Stimulated activated memory B cell treated with anti-CD40 and anti-IgM and Interleukin-4, amounts not matched to agents 10 μg/mL and 1 μg/mL and 100 μg/mL, for 72 hours (primary cell): ENCODE results near the gene ASPN.
A peak's percentile ranks its signal among the peaks of the same experiment; 100 is the strongest.

ENCODE experiments used
- ATAC-seq: fragments of 150-1000 bp; cut with Tn5 transposase; 2 replicates; pipeline ENCODE4 v1.10.0; 2021
- H3K27ac Mint-ChIP-seq: one replicate; pipeline ENCODE4 v1.8.0; 2022; ENCODE audit warnings: mild to moderate bottlenecking, mixed read lengths
- H3K27me3 Mint-ChIP-seq: one replicate; pipeline ENCODE4 v1.8.0; 2022; ENCODE audit warnings: mixed read lengths
- H3K36me3 Mint-ChIP-seq: one replicate; pipeline ENCODE4 v1.8.0; 2022; ENCODE audit warnings: mixed read lengths
- H3K4me1 Mint-ChIP-seq: one replicate; pipeline ENCODE4 v1.8.0; 2022; ENCODE audit warnings: mixed read lengths
- H3K4me3 Mint-ChIP-seq: one replicate; pipeline ENCODE4 v1.8.0; 2022; ENCODE audit warnings: mild to moderate bottlenecking, moderate library complexity, mixed read lengths
- H3K9me3 Mint-ChIP-seq: one replicate; pipeline ENCODE4 v1.8.0; 2022; ENCODE audit warnings: mixed read lengths

ASPN gene

GRCh38 chr9:92482329-92482728 is at the start of gene ASPN:
TSS of gene ASPN (minus strand) at chr9:92482506.
- H3K27me3 Mint-ChIP-seq, result no peaks in the 10 kb centered on the region
- H3K9me3 Mint-ChIP-seq, result no peaks in the 10 kb centered on the region
- H3K27ac Mint-ChIP-seq, result no peak within 1 kb of the TSS
- no peak within 1 kb of the TSS for H3K4me3 Mint-ChIP-seq
- ATAC-seq, result no peak
- H3K36me3 Mint-ChIP-seq, result no peaks in the 10 kb centered on the region
- H3K4me1 Mint-ChIP-seq, result peaks cover 8% of the 10 kb centered on the region

DNA sequence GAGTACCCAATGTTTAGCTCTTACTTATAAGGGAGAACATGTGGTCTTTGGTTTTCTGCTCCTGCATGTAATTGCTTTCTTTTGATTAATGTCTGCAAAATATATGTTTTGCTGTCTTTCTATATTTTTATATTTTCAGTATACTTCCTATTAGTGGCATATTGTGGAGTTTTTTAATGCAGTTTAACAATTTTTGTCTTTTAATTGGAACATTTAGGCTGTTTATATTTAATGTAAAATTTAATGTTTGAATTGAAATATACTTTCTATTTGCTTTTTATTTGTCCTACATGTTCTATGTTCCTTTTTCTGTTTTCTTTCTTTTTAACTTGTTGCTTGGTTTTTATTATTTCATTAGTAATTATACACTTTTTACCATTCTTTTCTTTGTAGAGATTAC is 48.6 kb upstream of the ASPN start:
- H3K27me3 Mint-ChIP-seq, result no peaks in the 10 kb centered on the region
- ATAC-seq, result no peak

GRCh38 chr9:92529124-92529523 is 46.8 kb upstream of the ASPN start:
- H3K27me3 Mint-ChIP-seq, result no peaks in the 10 kb centered on the region
- no peak overlapping the region for H3K4me3 Mint-ChIP-seq
- no peak for ATAC-seq
- no peak overlapping the region for H3K27ac Mint-ChIP-seq
- peaks cover 10% of the 10 kb centered on the region for H3K9me3 Mint-ChIP-seq
- peaks cover 12% of the 10 kb centered on the region for H3K36me3 Mint-ChIP-seq
- H3K4me1 Mint-ChIP-seq, result peaks cover 4% of the 10 kb centered on the region

More for the DNA sequence above, 48.6 kb upstream of the ASPN start:
- peaks cover 12% of the 10 kb centered on the region for H3K36me3 Mint-ChIP-seq
- H3K4me1 Mint-ChIP-seq, result peaks cover 15% of the 10 kb centered on the region
- no peak overlapping the region for H3K4me3 Mint-ChIP-seq
- no peak overlapping the region for H3K27ac Mint-ChIP-seq
- H3K9me3 Mint-ChIP-seq, result peaks cover 10% of the 10 kb centered on the region

DNA sequence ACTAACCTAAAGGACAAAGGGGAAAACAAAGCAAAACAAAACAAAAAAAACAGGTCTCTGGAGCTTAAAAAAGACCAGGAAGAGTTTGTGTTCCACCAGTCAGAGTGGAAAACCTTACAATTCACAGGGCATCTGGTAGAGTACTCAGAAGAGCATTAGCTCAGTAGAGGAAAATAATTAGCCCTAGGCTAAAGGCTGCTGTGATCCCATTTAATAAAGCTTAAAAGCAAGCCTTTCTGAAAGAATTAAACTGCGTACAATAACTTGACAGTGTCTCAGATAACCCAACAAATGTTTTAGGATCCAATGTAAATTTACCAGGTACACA is 46.2 kb upstream of the ASPN start:
- H3K4me3 Mint-ChIP-seq, result no peak overlapping the region
- no peak overlapping the region for H3K27ac Mint-ChIP-seq
- H3K4me1 Mint-ChIP-seq, result no peaks in the 10 kb centered on the region
- peaks cover 10% of the 10 kb centered on the region for H3K9me3 Mint-ChIP-seq
- no peaks in the 10 kb centered on the region for H3K27me3 Mint-ChIP-seq
- no peak for ATAC-seq
- peaks cover 12% of the 10 kb centered on the region for H3K36me3 Mint-ChIP-seq

GRCh38 chr9:92527832-92528521 is 45.7 kb upstream of the ASPN start:
- H3K27ac Mint-ChIP-seq, result no peak overlapping the region
- H3K9me3 Mint-ChIP-seq, result peaks cover 7% of the 10 kb centered on the region
- no peak for ATAC-seq
- no peaks in the 10 kb centered on the region for H3K27me3 Mint-ChIP-seq
- no peaks in the 10 kb centered on the region for H3K4me1 Mint-ChIP-seq
- H3K4me3 Mint-ChIP-seq, result no peak overlapping the region
- H3K36me3 Mint-ChIP-seq, result peaks cover 7% of the 10 kb centered on the region

DNA sequence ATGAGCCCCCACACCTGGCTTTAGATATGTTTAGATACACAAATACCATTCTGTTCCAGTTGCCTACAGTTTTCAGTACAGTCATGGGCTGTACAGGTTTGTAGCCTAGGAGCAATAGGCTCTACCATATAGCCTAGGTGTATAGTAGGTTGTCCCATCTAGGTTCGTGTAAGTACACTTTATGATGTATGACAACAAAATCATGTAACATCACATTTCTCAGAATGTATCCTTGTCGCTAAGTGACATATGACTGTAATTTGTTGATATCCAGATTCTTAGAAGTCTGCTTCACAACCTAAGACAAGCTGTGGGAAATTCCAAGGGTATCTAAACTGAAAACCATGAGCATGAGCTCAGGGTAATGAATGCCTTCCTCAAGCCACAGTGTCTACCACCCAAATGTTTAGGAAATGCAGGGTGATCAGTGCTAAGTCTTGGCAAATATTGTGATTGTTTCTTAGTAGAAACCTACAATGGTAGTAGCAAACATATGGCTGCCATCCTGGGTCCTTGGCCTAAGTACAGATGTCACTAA is 45.1 kb upstream of the ASPN start:
- H3K27me3 Mint-ChIP-seq, result no peaks in the 10 kb centered on the region
- no peaks in the 10 kb centered on the region for H3K4me1 Mint-ChIP-seq
- H3K4me3 Mint-ChIP-seq, result no peak overlapping the region
- peaks cover 6% of the 10 kb centered on the region for H3K9me3 Mint-ChIP-seq
- no peak overlapping the region for H3K27ac Mint-ChIP-seq
- H3K36me3 Mint-ChIP-seq, result peaks cover 4% of the 10 kb centered on the region
- ATAC-seq, result no peak

- Mint-ChIP-seq H3K4me1 (no peaks in the 10 kb centered on the region), H3K36me3 (no peaks in the 10 kb centered on the region), H3K9me3 (no peaks in the 10 kb centered on the region), H3K4me3 (no peak overlapping the region), H3K27me3 (no peaks in the 10 kb centered on the region), H3K27ac (no peak overlapping the region)
- no peak for ATAC-seq
Observed at GRCh38 chr9:92525306-92525705, 43.0 kb upstream of the ASPN start.

- Mint-ChIP-seq H3K4me1 (no peaks in the 10 kb centered on the region), H3K36me3 (no peaks in the 10 kb centered on the region), H3K4me3 (no peak overlapping the region), H3K9me3 (no peaks in the 10 kb centered on the region), H3K27me3 (no peaks in the 10 kb centered on the region), H3K27ac (no peak overlapping the region)
- no peak for ATAC-seq
Observed at GRCh38 chr9:92524881-92525280, 42.6 kb upstream of the ASPN start.

DNA sequence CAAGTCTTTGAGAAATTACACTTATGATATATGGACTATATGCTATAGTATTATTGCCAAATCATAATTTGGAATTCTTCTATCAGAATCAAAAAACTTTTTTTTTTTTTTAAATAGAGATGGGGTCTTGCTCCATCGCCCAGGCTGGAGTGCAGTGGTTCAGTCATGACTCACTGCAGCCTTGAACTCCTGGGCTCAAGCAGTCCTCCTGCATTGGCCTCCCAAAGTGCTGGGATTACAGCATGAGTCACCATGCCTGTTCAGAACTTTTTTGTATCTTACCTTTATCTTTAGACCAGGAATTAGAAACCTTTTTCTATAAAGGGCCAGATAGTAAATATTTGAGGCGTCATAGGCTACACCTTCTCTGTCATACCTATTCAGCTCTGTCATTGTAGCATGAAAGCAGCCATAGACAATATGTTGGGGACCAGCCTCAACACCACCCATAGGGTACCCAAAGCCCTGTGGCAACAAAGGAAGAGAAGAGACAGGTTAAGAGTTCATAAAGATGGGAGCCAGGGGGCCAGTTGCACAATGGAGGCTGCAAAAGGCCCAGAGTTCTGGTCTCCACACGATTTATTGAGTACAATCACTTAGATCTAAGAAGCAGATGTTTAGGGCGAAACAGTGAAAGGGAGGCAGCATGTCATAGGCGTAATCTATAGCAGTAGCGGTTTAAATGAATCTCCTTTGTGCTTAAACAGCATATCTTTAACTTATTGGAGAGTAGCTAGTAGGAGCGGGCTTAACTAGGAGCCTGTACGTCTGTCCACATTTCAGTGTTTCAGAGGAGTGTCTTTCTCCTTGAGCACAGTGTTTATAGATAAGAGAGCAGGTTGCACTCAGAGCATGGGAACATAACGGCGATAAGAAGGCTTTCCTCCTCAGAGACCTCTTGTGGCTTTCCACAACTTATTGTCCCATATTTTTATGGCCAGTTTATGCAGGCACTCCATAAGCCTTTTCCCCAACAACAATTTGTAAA is 41.0 kb upstream of the ASPN start:
- H3K27ac Mint-ChIP-seq, result no peak overlapping the region
- H3K36me3 Mint-ChIP-seq, result no peaks in the 10 kb centered on the region
- H3K4me1 Mint-ChIP-seq, result no peaks in the 10 kb centered on the region
- no peaks in the 10 kb centered on the region for H3K9me3 Mint-ChIP-seq
- no peak for ATAC-seq
- H3K27me3 Mint-ChIP-seq, result no peaks in the 10 kb centered on the region
- H3K4me3 Mint-ChIP-seq, result no peak overlapping the region

GRCh38 chr9:92520837-92521236 is 38.5 kb upstream of the ASPN start:
- no peak overlapping the region for H3K27ac Mint-ChIP-seq
- no peaks in the 10 kb centered on the region for H3K36me3 Mint-ChIP-seq
- no peaks in the 10 kb centered on the region for H3K9me3 Mint-ChIP-seq
- no peaks in the 10 kb centered on the region for H3K27me3 Mint-ChIP-seq
- no peaks in the 10 kb centered on the region for H3K4me1 Mint-ChIP-seq
- no peak overlapping the region for H3K4me3 Mint-ChIP-seq
- ATAC-seq, result no peak

- H3K4me3 Mint-ChIP-seq, result no peak overlapping the region
- no peak overlapping the region for H3K27ac Mint-ChIP-seq
- no peaks in the 10 kb centered on the region for H3K27me3 Mint-ChIP-seq
- no peaks in the 10 kb centered on the region for H3K36me3 Mint-ChIP-seq
- no peak for ATAC-seq
- H3K4me1 Mint-ChIP-seq, result no peaks in the 10 kb centered on the region
- H3K9me3 Mint-ChIP-seq, result no peaks in the 10 kb centered on the region
Observed at GRCh38 chr9:92518199-92518598, 35.9 kb upstream of the ASPN start.

DNA sequence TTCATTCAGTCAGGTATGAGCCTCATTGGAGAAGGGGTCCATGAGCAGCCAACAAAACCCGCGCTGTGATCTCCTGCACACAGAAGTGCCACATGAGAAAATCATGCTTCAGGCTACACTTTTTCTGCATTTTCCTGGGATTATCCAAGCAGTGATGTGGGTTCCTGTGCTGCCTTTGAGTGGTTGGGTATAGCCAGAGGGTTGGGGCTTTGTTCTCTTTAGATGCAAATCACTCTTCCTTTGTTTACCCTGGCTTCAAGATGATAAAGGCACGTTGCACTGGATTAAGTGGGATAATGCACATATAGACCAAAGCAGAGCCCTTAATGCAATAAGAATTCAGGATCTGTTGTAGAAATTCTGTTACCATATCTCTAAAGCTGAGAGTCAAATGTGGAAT is 34.7 kb upstream of the ASPN start:
- Mint-ChIP-seq H3K27ac (no peak overlapping the region), H3K36me3 (no peaks in the 10 kb centered on the region), H3K9me3 (no peaks in the 10 kb centered on the region), H3K4me3 (no peak overlapping the region), H3K4me1 (peaks cover 4% of the 10 kb centered on the region), H3K27me3 (no peaks in the 10 kb centered on the region)
- no peak for ATAC-seq

GRCh38 chr9:92516521-92516920 is 34.2 kb upstream of the ASPN start:
- H3K4me3 Mint-ChIP-seq, result no peak overlapping the region
- ATAC-seq, result no peak
- no peaks in the 10 kb centered on the region for H3K9me3 Mint-ChIP-seq
- H3K27me3 Mint-ChIP-seq, result no peaks in the 10 kb centered on the region
- no peak overlapping the region for H3K27ac Mint-ChIP-seq
- peaks cover 6% of the 10 kb centered on the region for H3K4me1 Mint-ChIP-seq
- H3K36me3 Mint-ChIP-seq, result no peaks in the 10 kb centered on the region

DNA sequence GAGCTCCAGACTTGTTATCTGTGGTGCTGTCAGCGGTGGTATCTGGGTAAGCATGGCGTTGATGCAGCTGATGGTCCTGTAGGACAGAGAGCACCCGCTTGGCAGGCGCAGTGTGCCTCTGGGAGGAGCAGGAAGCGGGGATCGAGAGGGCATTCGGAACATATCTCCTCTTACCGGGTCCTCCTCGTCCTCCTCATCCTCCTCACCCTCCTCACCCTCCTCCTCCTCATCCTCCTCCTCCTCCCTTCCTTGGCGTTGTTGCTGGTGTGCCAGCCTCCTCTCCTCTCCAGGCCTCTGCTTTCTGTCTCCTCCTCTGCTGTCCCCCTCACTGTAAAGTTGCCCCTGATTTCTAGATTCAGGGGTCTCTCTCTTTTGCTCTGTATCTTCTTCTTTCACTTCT is 32.3 kb upstream of the ASPN start:
- H3K4me1 Mint-ChIP-seq, result peaks cover 17% of the 10 kb centered on the region
- H3K36me3 Mint-ChIP-seq, result no peaks in the 10 kb centered on the region
- H3K27ac Mint-ChIP-seq, result no peak overlapping the region
- no peak overlapping the region for H3K4me3 Mint-ChIP-seq
- no peaks in the 10 kb centered on the region for H3K27me3 Mint-ChIP-seq
- H3K9me3 Mint-ChIP-seq, result no peaks in the 10 kb centered on the region
- no peak for ATAC-seq

- no peak overlapping the region for H3K27ac Mint-ChIP-seq
- peaks cover 17% of the 10 kb centered on the region for H3K4me1 Mint-ChIP-seq
- ATAC-seq, result no peak
- H3K4me3 Mint-ChIP-seq, result no peak overlapping the region
- no peaks in the 10 kb centered on the region for H3K9me3 Mint-ChIP-seq
- no peaks in the 10 kb centered on the region for H3K36me3 Mint-ChIP-seq
- H3K27me3 Mint-ChIP-seq, result no peaks in the 10 kb centered on the region
Observed at GRCh38 chr9:92513349-92513748, 31.0 kb upstream of the ASPN start.

- no peaks in the 10 kb centered on the region for H3K27me3 Mint-ChIP-seq
- H3K36me3 Mint-ChIP-seq, result no peaks in the 10 kb centered on the region
- ATAC-seq, result peak; percentile 55
- H3K27ac Mint-ChIP-seq, result no peak overlapping the region
- no peak overlapping the region for H3K4me3 Mint-ChIP-seq
- H3K9me3 Mint-ChIP-seq, result no peaks in the 10 kb centered on the region
- peaks cover 17% of the 10 kb centered on the region for H3K4me1 Mint-ChIP-seq
Observed at GRCh38 chr9:92512622-92513021, 30.3 kb upstream of the ASPN start.
